HepG2 (cell line): ENCODE data around the gene TMED6. TPM values are rescaled to one million over a fixed set of nuclear protein-coding genes. Genes with fewer than 3 reads are reported as not detected.

ENCODE experiments used
- EEA1 ChIP-seq: sonication (generic); formaldehyde crosslinking; IDR thresholded peaks from 2 replicates; pipeline ENCODE4 v1.5.1; 2020; ENCODE audit warnings: mild to moderate bottlenecking, missing genetic modification reagents, borderline replicate concordance
- FOXA1 ChIP-seq, 2 experiments: fragments of 450-650 bp in 1 of 2; sonication (generic) in 1 of 2; formaldehyde crosslinking in 1 of 2; IDR thresholded peaks; 2 replicates each; pipeline versions ENCODE4 v1.4.0 to v1.6.1; 2016 to 2020; ENCODE audit warnings: missing genetic modification reagents in 1 of 2
- IKZF5 ChIP-seq: IDR thresholded peaks from 2 replicates; pipeline ENCODE4 v1.6.1; 2018; ENCODE audit warnings: missing genetic modification reagents, mild to moderate bottlenecking, missing compliant biosample characterization
- JUN ChIP-seq: sonication (generic); formaldehyde crosslinking; IDR thresholded peaks from 2 replicates; pipeline ENCODE4 v1.4.0; 2020; ENCODE audit warnings: mild to moderate bottlenecking, missing genetic modification reagents
- KDM1A ChIP-seq: IDR thresholded peaks from 2 replicates; pipeline ENCODE4 v1.6.1; 2016; ENCODE audit warnings: missing compliant biosample characterization
- LBX2 ChIP-seq: sonication (generic); formaldehyde crosslinking; IDR thresholded peaks from 2 replicates; pipeline ENCODE4 v1.5.0; 2020; ENCODE audit warnings: missing genetic modification reagents, mild to moderate bottlenecking, borderline replicate concordance
- PAX8 ChIP-seq: sonication (generic); formaldehyde crosslinking; IDR thresholded peaks from 2 replicates; pipeline ENCODE4 v1.8.0; 2022; ENCODE audit warnings: mild to moderate bottlenecking, missing genetic modification reagents, borderline replicate concordance
- SKI ChIP-seq: fragments of 450-650 bp; IDR thresholded peaks from one replicate; pipeline ENCODE4 v1.6.1; 2018; ENCODE audit warnings: mild to moderate bottlenecking; ENCODE audit not compliant: partially characterized antibody
- SMYD3 ChIP-seq: sonication (generic); formaldehyde crosslinking; IDR thresholded peaks from 2 replicates; pipeline ENCODE4 v1.8.1; 2023; ENCODE audit warnings: mild to moderate bottlenecking, missing genetic modification reagents
- ZNF326 ChIP-seq: sonication (generic); formaldehyde crosslinking; IDR thresholded peaks from 2 replicates; pipeline ENCODE4 v1.4.0; 2020; ENCODE audit warnings: missing genetic modification reagents, borderline replicate concordance
- ZNF441 ChIP-seq: sonication (generic); formaldehyde crosslinking; IDR thresholded peaks from 2 replicates; pipeline ENCODE4 v1.7.0; 2021; ENCODE audit warnings: missing genetic modification reagents, borderline replicate concordance
- ZNF609 ChIP-seq: sonication (generic); formaldehyde crosslinking; IDR thresholded peaks from 2 replicates; pipeline ENCODE4 v1.4.0; 2020; ENCODE audit warnings: mild to moderate bottlenecking, missing genetic modification reagents, borderline replicate concordance
- ZSCAN29 ChIP-seq: sonication (generic); formaldehyde crosslinking; conservative IDR thresholded peaks from 2 replicates; pipeline ENCODE4 v1.4.0; 2020; ENCODE audit warnings: mild to moderate bottlenecking, missing genetic modification reagents
- polyA plus RNA-seq, 8 experiments: library from polyadenylated mRNA; depleted of rRNA in 3 of 8; stranded (reverse) in 7 of 8; unstranded in 1 of 8; fragments of >200 nt; fragmentation: Illumina TruSeq in 4 of 8; extraction: Trizol in 4 of 8; gene quantifications; 2 replicates each; pipeline versions ENCODE4 v1.2.1 to v1.2.3, GENCODE V29; 2011 to 2016; ENCODE audit warnings: low read depth in 4 of 8, missing spikeins in 1 of 8, mixed read lengths in 1 of 8; ENCODE audit not compliant: insufficient read depth in 1 of 8
- total RNA-seq, 5 experiments: library from RNA; depleted of rRNA; stranded (reverse); fragments of >200 nt; fragmentation: Illumina TruSeq; extraction: Trizol; gene quantifications; 2 replicates each; pipeline ENCODE4 v1.2.3, GENCODE V29; 2016; ENCODE audit warnings: low read depth in 1 of 5

TMED6 gene
- total and polyA plus RNA-seq, 2 of the 13 experiments (the other 11 are each of a cell fraction or from before 2014, with no cell fraction given), result 9.8 to 14.4 TPM

GRCh38 chr16:69311533-69312387 is 39.8 kb downstream of the TMED6 start (continued):
- TF ChIP-seq LBX2 (CRISPR knock-in tag), result peak; percentile 43; the same call in 1 of the 2 replicates
- peak; percentile 68; the same call in 1 of the 2 replicates for TF ChIP-seq ZSCAN29 (CRISPR knock-in tag)
- no peak for TF ChIP-seq ZNF326 (CRISPR knock-in tag)
- TF ChIP-seq PAX8, result 0 out of 2 replicates have a peak, but pooled peaks have one; percentile 40
- TF ChIP-seq SKI, result no peak
- peak; percentile 13; the same call in 1 of the 2 replicates for TF ChIP-seq ZNF441 (CRISPR knock-in tag)
- TF ChIP-seq SMYD3 (CRISPR knock-in tag), result 0 out of 2 replicates have a peak, but pooled peaks have one; percentile 50
- TF ChIP-seq IKZF5 (CRISPR knock-in tag), result peak; percentile 38; the same call in 1 of the 2 replicates
- TF ChIP-seq JUN, result 0 out of 2 replicates have a peak, but pooled peaks have one; percentile 20
- TF ChIP-seq ZNF609 (CRISPR knock-in tag), result no peak
- peak; percentile 63; the same call in 1 of the 2 replicates for TF ChIP-seq EEA1 (CRISPR knock-in tag)
- no peak for TF ChIP-seq FOXA1 (IDR thresholded peaks at IDR 0.05)
- TF ChIP-seq FOXA1 (CRISPR knock-in tag; IDR thresholded peaks at IDR 0.05), result peak; percentile 48
- TF ChIP-seq KDM1A (CRISPR knock-in tag), result peak; percentile 68; the same call in 1 of the 2 replicates
